Hepatocyte (in vitro differentiated cells): ENCODE measurements around the gene RPS26.

ENCODE experiments used
- EZH2 ChIP-seq: fragments of 200-600 bp; sonication (generic); IDR thresholded peaks from 2 replicates; pipeline ENCODE4 v1.6.1; 2016; ENCODE audit warnings: antibody characterized with exemption, mild to moderate bottlenecking, borderline replicate concordance
- EZH2phosphoT487 ChIP-seq: fragments of 200-600 bp; sonication (generic); IDR thresholded peaks from one replicate; pipeline ENCODE4 v1.6.1; 2018; ENCODE audit warnings: antibody characterized with exemption, mild to moderate bottlenecking, low read depth, moderate library complexity; ENCODE audit not compliant: unreplicated experiment, severe bottlenecking
- TF ChIP-seq, protein P1 (sequence below): fragments of 200-600 bp; sonication (generic); IDR thresholded peaks from 2 replicates; pipeline ENCODE4 v1.5.1; 2016; ENCODE audit warnings: antibody characterized with exemption, mild to moderate bottlenecking; ENCODE audit not compliant: poor library complexity

DNA sequence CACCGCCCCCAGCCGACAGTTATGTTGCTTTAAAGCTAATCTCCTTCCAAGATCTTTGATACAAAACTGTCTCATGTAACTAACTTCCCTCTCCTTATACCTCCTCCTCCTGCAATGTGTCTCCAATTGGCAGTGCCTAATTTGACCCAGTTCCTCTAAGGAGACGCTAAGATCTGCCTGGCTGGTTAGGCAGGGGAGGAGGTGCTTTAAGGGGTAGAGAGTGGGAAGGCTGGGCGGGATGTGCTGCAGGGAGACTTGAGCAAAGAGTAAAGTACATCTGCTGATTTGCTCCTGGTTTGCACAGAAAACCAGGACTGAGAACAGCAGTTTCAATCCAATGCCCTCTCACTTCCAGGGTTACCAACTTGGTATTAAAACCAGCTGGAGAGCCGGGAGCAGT, 28.2 kb upstream of the RPS26 start:
- TF ChIP-seq, protein P1, sequence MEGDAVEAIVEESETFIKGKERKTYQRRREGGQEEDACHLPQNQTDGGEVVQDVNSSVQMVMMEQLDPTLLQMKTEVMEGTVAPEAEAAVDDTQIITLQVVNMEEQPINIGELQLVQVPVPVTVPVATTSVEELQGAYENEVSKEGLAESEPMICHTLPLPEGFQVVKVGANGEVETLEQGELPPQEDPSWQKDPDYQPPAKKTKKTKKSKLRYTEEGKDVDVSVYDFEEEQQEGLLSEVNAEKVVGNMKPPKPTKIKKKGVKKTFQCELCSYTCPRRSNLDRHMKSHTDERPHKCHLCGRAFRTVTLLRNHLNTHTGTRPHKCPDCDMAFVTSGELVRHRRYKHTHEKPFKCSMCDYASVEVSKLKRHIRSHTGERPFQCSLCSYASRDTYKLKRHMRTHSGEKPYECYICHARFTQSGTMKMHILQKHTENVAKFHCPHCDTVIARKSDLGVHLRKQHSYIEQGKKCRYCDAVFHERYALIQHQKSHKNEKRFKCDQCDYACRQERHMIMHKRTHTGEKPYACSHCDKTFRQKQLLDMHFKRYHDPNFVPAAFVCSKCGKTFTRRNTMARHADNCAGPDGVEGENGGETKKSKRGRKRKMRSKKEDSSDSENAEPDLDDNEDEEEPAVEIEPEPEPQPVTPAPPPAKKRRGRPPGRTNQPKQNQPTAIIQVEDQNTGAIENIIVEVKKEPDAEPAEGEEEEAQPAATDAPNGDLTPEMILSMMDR: no peak
- TF ChIP-seq EZH2phosphoT487 (no peak), EZH2 (no peak)
